ENCODE results near the gene ERCC6L2.

ERCC6L2 gene

GRCh38 chr9:95862343-95862742 is 13.1 kb upstream of the ERCC6L2 start:
- DNase-seq (ENCODE audit: low read depth): no peak

- no peak for DNase-seq (ENCODE audit: low read depth)
Measured at GRCh38 chr9:95864852-95865580, 10.5 kb upstream of the ERCC6L2 start.

- no peak for DNase-seq (ENCODE audit: low read depth)
Measured at GRCh38 chr9:95870352-95870751, 5.1 kb upstream of the ERCC6L2 start.

- DNase-seq (ENCODE audit: low read depth): no peak
Measured at GRCh38 chr9:95870906-95871305, 4.6 kb upstream of the ERCC6L2 start.

- DNase-seq (ENCODE audit: low read depth): no peak
Measured at GRCh38 chr9:95874303-95874988, 1.0 kb upstream of the ERCC6L2 start.

- peak; percentile 21 for DNase-seq (ENCODE audit: low read depth)
Measured at GRCh38 chr9:95874989-95875304, 544 bp upstream of the ERCC6L2 start.

- no peak for DNase-seq (ENCODE audit: low read depth)
Measured at GRCh38 chr9:95876138-95876444, 600 bp downstream of the ERCC6L2 start.

- no peak for DNase-seq (ENCODE audit: low read depth)
Measured at GRCh38 chr9:95876595-95876994, 1.1 kb downstream of the ERCC6L2 start.

- no peak for DNase-seq (ENCODE audit: low read depth)
Measured at GRCh38 chr9:95877984-95878383, 2.5 kb downstream of the ERCC6L2 start.

- DNase-seq (ENCODE audit: low read depth): no peak
Measured at GRCh38 chr9:95879591-95879990, 4.1 kb downstream of the ERCC6L2 start.

- peak; percentile 12 for DNase-seq (ENCODE audit: low read depth)
Measured at GRCh38 chr9:95880021-95880690, 4.7 kb downstream of the ERCC6L2 start.

GRCh38 chr9:95887926-95888497 is 12.5 kb downstream of the ERCC6L2 start:
- no peak for DNase-seq (ENCODE audit: low read depth)

- DNase-seq (ENCODE audit: low read depth): no peak
Measured at GRCh38 chr9:95890594-95890993, 15.1 kb downstream of the ERCC6L2 start.

- DNase-seq (ENCODE audit: low read depth): no peak
Measured at GRCh38 chr9:95891067-95891671, 15.7 kb downstream of the ERCC6L2 start.

GRCh38 chr9:95892690-95893089 is 17.2 kb downstream of the ERCC6L2 start:
- no peak for DNase-seq (ENCODE audit: low read depth)

- no peak for DNase-seq (ENCODE audit: low read depth)
Measured at GRCh38 chr9:95896580-95896979, 21.1 kb downstream of the ERCC6L2 start.

GRCh38 chr9:95901506-95901905 is 26.0 kb downstream of the ERCC6L2 start:
- DNase-seq (ENCODE audit: low read depth): no peak

GRCh38 chr9:95903398-95903797 is 27.9 kb downstream of the ERCC6L2 start:
- DNase-seq (ENCODE audit: low read depth): no peak

- no peak for DNase-seq (ENCODE audit: low read depth)
Measured at GRCh38 chr9:95907794-95908193, 32.3 kb downstream of the ERCC6L2 start.

GRCh38 chr9:95910023-95910707 is 34.7 kb downstream of the ERCC6L2 start:
- peak; percentile 3 for DNase-seq (ENCODE audit: low read depth)

GRCh38 chr9:95910770-95911340 is 35.4 kb downstream of the ERCC6L2 start:
- DNase-seq (ENCODE audit: low read depth): no peak

- DNase-seq (ENCODE audit: low read depth): no peak
Measured at GRCh38 chr9:95912773-95913172, 37.3 kb downstream of the ERCC6L2 start.
